Stimulated activated CD8-positive, alpha-beta memory T cell treated with anti-CD3 and anti-CD28 coated beads, Interleukin-4, amount 100 ng/mL, for 1 hour (primary cell): ENCODE measurements around the gene MRGPRG.
"Not testable (repeated sequence)": the region's sequence is repeated elsewhere in the genome, so short reads cannot be mapped to it uniquely, and the experiment has no call there.

Source experiments
- DNase-seq, 2 donors: peaks; one replicate each; pipeline ENCODE4 v3.0.0-alpha.2; 2020; ENCODE audit warnings: low read depth in 2 of 2, low spot score in 1 of 2

Gene MRGPRG

GRCh38 chr11:3177931-3178330 is 40.7 kb downstream of the MRGPRG start:
- no peak for DNase-seq

GRCh38 chr11:3176487-3176886 is 42.1 kb downstream of the MRGPRG start:
- DNase-seq, result no peak

GRCh38 chr11:3175194-3175593 is 43.4 kb downstream of the MRGPRG start:
- no peak for DNase-seq

GRCh38 chr11:3174387-3174786 is 44.2 kb downstream of the MRGPRG start:
- no peak for DNase-seq

- no peak for DNase-seq
Observed at GRCh38 chr11:3173795-3174194, 44.8 kb downstream of the MRGPRG start.

- no peak for DNase-seq
Observed at GRCh38 chr11:3171931-3172560, 46.6 kb downstream of the MRGPRG start.

GRCh38 chr11:3170756-3171650 is 47.6 kb downstream of the MRGPRG start:
- no peak for DNase-seq

GRCh38 chr11:3170044-3170755 is 48.4 kb downstream of the MRGPRG start:
- no peak for DNase-seq

GRCh38 chr11:3169255-3170043 is 49.2 kb downstream of the MRGPRG start:
- DNase-seq, result no peak

GRCh38 chr11:3168742-3169254 is 49.8 kb downstream of the MRGPRG start:
- DNase-seq, result not testable (repeated sequence)
